Fibroblast of peridontal ligament (primary cell): ENCODE measurements around the gene PTCSC3.
A peak's percentile ranks its signal among the peaks of the same experiment; 100 is the strongest.
"Not testable (repeated sequence)": the region's sequence is repeated elsewhere in the genome, so short reads cannot be mapped to it uniquely, and the experiment has no call there.

Experiments
- DNase-seq: peaks from one replicate; pipeline ENCODE4 v3.0.0-alpha.2; 2010; ENCODE audit errors: extremely low read depth

Gene PTCSC3

DNA sequence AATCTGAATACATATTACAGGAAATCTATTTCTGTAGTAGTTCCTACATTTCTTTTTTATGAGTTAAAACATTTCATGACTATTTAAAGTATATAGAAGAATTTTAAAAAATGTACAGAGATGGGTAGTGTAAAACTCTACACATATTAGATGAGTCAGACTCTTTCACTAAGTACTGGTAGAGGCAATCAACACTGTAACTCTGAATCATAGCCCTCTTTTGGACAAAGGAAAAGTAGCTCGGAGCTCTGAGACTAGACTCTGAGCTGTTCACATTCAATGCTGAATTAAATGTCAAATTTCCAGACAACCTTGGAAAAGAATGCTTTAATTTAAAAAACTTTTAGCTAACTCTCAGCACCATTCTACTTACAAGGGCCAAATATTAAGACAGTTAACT, 3.4 kb downstream of the PTCSC3 start:
- no peak for DNase-seq

DNA sequence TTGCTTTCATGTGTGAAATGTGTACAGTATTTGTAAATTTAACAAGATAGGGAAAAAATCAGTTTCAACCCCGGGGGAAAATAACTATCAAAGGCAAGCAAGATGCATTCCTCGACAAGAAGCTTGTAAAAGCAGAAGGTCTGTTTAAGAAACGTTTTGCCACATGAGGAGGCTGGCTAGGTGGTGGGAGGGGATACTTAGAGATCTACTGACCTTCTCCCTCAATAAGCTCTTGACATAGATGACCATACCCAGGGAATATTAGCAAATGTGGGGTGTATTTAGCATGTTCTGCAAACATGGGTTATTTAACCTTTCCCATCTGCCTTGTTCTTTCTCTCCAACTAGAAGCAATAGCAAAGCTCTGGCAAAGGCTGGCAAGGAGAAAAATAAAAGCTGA, 4.9 kb downstream of the PTCSC3 start:
- no peak for DNase-seq

DNA sequence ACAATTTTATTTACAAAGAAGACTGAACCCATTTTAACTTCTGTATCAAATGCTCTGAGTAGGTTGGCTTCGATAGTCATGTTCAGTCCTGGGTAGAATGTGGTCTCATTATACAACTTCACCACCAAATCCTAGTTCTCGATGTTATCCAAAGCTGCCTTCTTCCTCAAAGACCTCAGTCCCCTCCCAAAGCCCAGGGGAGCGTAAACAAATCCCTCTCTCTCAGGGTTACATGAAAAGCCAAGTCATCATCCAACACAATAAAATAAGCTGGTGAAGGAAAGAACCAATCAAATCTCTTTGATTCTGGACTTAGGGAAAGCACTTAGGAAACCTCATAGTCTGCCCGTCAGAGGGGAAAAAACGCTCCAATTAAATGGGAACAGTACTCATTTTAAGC, 9.1 kb downstream of the PTCSC3 start:
- no peak for DNase-seq

- DNase-seq = no peak
Measured at GRCh38 chr14:36163451-36163850, 13.1 kb downstream of the PTCSC3 start.

- DNase-seq = no peak
Measured at GRCh38 chr14:36162267-36162666, 14.3 kb downstream of the PTCSC3 start.

GRCh38 chr14:36161776-36162175, 14.7 kb downstream of the PTCSC3 start:
- no peak for DNase-seq

DNA sequence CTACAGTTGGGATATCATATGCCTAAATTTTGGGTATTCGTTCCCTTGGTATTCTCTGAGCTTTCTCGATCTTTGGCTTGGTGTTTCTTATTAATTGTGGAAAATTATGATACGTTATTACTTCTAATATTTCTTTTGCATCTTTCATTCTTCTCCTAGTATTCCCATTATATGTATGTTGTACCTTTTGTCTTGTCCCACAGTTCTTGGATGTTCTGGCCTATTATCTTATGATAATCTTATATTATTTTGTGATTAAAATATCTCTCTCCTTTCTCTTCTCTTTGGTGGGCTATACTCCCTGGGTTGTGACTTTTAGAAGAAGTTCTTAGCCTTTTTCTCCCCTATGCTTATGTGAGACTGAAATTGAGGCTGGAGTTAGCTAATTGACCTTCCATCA, 25.2 kb downstream of the PTCSC3 start:
- no peak for DNase-seq

- DNase-seq = no peak
Measured at GRCh38 chr14:36134038-36134437, 42.5 kb downstream of the PTCSC3 start.

DNA sequence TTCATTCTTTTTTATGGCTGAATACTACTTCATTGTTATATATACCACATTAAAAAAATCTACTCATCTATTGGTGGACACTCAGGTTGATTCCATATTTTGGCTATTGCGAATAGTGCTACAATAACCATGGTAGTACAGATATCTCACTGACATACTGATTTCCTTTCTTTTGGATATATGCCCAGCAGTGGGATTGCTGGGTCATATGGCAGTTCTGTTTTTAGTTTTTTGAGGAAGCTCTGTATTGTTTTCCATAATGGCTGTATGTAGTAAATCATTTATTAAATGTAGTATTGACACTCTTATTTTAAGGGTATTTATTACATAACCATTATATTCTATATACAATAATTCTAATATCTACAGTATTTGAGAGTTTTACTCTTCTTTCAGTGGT, 43.7 kb downstream of the PTCSC3 start:
- DNase-seq = no peak

GRCh38 chr14:36130186-36130585, 46.3 kb downstream of the PTCSC3 start:
- DNase-seq = no peak

DNA sequence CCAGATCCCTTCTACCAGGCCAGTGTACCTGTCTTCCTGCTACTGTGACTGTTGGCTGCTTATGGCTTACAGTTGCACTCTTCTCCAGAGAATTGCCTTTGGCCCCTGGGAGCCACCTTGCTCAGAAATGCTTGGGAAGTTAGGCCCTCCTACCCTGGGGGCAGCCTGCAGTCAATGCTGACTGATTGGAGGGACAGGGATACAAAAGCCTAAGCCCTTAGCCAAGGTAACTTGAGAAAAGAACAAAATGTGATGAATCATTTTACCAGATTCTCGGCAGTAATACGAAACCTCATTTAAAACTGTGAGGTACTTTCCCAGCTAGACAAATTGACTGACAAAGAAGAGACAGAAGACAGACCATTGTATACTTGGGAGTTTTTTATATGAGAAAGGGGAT, 47.3 kb downstream of the PTCSC3 start:
- DNase-seq = no peak

DNA sequence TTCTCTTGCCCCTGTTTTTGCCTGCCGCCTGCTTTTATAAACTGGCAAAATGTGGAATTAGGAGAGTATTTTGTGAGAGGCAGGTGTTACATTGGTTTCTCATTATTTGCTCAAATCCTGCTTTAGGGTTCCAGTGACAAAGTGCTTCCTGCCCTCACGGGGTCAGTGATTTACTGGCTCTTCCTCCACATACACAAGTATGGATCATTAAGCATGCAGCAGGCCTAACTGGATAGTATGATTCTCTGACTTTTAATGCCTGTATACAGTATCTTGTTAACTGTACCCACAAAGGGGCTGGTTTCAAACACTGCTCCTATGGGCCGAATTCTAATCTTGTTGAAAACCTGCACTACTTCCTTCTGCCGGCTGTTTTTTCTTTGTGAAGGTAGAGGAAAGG, 63.2 kb downstream of the PTCSC3 start:
- DNase-seq = no peak

DNA sequence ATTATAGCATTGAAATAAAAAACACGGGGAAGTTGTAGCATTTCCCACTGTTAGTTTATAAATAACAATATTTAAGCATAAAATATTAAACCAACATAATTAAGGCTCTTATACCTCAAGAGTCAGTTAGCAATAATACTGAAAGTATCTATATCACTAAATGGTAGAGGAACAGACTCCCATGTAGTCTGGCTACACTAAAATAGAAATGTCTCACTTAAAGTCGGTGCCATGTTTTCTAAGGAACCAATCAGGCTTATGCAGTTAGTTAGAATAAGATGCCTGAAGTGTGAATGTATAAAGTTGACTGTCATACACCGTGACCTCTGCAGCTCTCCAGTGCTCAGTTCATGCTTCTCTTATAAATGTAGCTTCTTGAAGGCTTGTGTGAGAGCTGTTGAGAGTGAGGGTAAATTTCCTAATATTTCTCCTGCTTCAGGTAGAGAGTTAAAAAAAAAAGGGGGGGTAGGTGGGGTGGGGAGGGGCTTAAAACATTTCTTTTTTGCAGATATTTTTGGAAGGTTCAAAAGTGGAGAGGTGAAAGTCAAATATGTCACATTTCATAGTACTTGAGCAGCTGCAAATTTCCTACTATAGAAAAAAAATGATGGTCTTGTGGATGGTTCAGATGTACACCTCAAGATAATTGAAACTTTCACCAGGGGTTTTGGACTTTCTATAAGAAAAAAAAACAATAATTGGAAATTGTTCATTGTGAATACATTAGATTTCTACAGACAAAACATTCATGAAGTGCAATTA, 64.5 kb downstream of the PTCSC3 start:
- no peak for DNase-seq

DNA sequence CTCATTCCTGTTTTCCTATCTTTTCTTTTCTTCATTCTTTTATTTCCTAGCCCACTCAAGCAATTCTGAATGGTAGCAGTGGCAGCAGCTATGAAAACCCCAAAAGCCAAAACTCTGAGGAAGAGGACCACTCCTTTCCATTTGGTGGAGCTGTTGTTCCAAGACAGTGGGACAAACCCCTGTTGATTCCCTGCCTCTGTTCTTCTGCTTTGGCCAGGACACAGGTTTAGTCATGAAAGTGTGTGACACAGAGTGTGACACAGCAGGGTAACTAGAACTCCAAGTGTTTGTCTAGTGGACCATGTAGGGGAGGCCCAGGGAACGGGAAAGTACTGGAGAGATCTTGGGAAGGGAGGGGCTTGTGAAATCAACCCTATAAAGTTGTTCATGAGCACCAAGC, 71.1 kb downstream of the PTCSC3 start:
- DNase-seq = no peak

DNA sequence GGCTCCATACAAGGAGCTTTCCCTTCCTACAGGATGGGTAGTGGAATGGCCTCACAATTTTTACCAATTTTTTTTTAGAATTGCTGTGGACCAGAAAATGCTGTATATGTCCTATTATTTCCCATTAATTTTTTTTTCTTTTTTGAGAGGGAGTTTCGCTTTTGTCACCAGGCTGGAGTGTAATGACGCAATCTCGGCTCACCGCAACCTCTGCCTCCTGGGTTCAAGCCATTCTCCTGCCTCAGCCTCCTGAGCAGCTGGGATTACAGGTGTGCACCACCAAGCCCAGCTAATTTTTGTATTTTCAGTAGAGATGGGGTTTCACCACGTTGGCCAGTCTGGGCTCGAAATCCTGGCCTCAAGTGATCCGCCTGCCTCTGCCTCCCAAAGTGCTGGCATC, 72.3 kb downstream of the PTCSC3 start:
- not testable (repeated sequence) for DNase-seq

- no peak for DNase-seq
Measured at GRCh38 chr14:36099619-36100018, 76.9 kb downstream of the PTCSC3 start.

DNA sequence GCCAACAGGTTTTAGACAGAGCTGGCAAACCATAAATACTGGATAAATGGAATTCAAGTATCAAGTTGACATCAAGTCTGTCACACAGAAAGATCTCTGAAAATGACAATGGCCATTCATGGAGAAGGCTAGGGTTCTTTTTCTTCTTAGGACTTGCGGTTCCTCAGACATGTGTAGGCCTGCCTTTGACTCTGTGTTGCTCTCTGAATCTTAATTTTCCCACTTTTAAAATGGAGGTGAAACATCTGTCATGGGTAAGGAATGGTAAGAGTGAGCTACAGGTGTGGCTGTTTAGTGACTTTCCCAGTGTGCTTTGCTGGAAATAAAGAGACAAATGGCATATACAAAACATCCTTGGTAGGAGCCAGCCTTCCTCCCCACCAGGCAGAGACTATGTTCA, 79.2 kb downstream of the PTCSC3 start:
- no peak for DNase-seq

- peak; percentile 47 for DNase-seq
Measured at GRCh38 chr14:36096090-36096489, 80.4 kb downstream of the PTCSC3 start.

DNA sequence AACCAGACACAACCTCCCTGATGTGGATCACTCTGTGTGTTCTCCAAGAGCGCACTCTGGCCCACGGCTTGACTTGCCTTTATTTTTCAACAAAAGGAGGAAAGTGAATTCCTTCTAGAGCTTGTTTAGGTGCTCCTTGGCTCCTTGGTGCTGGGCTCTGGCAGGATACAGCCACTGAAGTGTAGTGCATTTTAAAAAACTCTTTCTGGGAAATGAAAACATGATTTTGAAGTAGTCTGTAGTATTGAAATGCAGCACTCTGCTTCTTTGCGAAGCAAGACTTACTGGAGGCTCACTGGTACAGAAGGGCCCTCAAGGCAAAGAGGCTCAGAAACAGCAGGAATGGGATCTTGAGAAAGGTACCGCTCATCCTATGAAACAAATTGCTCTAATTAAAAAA, 81.6 kb downstream of the PTCSC3 start:
- no peak for DNase-seq

DNA sequence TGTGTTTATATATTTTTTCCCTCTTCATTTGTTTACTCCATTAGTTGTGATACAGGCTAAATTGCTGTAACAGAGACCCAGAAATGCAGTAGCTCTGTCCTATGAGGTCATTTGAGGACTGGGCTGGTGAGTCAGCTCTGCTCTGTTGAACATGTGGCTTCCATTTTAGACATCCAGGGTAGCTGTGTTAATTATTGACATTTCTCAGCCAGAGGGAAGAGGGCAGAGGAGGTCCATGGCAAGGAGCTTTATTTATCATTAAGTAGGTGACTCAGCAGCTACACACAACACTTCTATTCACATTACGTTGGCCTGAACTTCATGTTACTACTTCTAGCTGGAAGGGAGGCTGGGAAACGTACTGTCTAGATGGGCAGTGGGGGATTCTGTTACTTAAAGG, 85.4 kb downstream of the PTCSC3 start:
- peak; percentile 93 for DNase-seq

- no peak for DNase-seq
Measured at GRCh38 chr14:36087411-36087810, 89.1 kb downstream of the PTCSC3 start.

- peak; percentile 64 for DNase-seq
Measured at GRCh38 chr14:36086629-36087395, 89.7 kb downstream of the PTCSC3 start.

DNA sequence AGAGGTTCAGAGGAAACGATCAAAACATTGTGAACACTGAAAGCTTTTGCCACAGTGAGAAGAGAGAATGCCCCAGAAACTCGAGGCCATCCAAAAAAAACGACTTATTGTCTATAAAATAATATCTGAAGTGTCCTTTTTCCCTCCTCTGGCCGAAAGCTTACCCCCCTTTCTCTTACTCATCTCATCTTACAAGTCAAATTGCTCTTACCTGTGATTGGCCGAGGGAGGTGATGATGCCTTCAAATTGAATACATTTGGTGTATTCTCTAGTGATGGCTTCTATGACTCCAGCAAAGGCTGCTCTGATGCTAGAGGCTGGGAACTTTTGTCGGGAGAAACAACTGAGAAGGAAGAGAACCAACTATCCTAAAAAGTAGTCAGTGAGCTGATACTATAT, 90.7 kb downstream of the PTCSC3 start:
- no peak for DNase-seq
